Choroid plexus epithelial cell (primary cell): ENCODE results near the gene EXOSC7.
A peak's percentile ranks its signal among the peaks of the same experiment; 100 is the strongest.

Experiments
- DNase-seq: peaks from one replicate; pipeline ENCODE4 v3.0.0-alpha.2; 2010; ENCODE audit warnings: low read depth
- H3K4me3 ChIP-seq: 2 replicates; pipeline ENCODE4 v1.5.1; 2011; ENCODE audit warnings: low read depth, mild to moderate bottlenecking, control low read depth, low read length, moderate library complexity
- CTCF ChIP-seq: conservative IDR thresholded peaks from 2 replicates; pipeline ENCODE4 v1.5.1; 2011; ENCODE audit warnings: low read depth, mild to moderate bottlenecking, control low read depth, inconsistent platforms, low read length, moderate library complexity

The EXOSC7 gene

GRCh38 chr3:45009868-45010267 is 33.8 kb downstream of the EXOSC7 start:
- H3K4me3 ChIP-seq = no peak overlapping the region
- no peak for DNase-seq
- no peak for TF ChIP-seq CTCF

- TF ChIP-seq CTCF = no peak
- DNase-seq = peak; percentile 66
- H3K4me3 ChIP-seq = no peak overlapping the region
Observed at GRCh38 chr3:45010811-45011333, 34.8 kb downstream of the EXOSC7 start.

GRCh38 chr3:45011756-45012508 is 35.9 kb downstream of the EXOSC7 start:
- peak overlapping the region; percentile 23 for H3K4me3 ChIP-seq
- TF ChIP-seq CTCF = no peak
- DNase-seq = peak; percentile 97

GRCh38 chr3:45012577-45012976 is 36.5 kb downstream of the EXOSC7 start:
- DNase-seq = no peak
- TF ChIP-seq CTCF = no peak
- H3K4me3 ChIP-seq = no peak overlapping the region

GRCh38 chr3:45016916-45017315 is 40.9 kb downstream of the EXOSC7 start:
- no peak overlapping the region for H3K4me3 ChIP-seq
- TF ChIP-seq CTCF = no peak

GRCh38 chr3:45017821-45018220 is 41.8 kb downstream of the EXOSC7 start:
- no peak overlapping the region for H3K4me3 ChIP-seq
- DNase-seq = no peak
- no peak for TF ChIP-seq CTCF

More at GRCh38 chr3:45016916-45017315, 40.9 kb downstream of the EXOSC7 start:
- no peak for DNase-seq

GRCh38 chr3:45020534-45020933 is 44.5 kb downstream of the EXOSC7 start:
- DNase-seq = no peak
- H3K4me3 ChIP-seq = no peak overlapping the region
- TF ChIP-seq CTCF = no peak
